GM18873 (cell line): ENCODE data around the gene IGSF11.
"Not testable (repeated sequence)": the region's sequence is repeated elsewhere in the genome, so short reads cannot be mapped to it uniquely, and the experiment has no call there.

Source experiments
- ATAC-seq: cut with Tn5 transposase; IDR thresholded peaks from one replicate; pipeline ENCODE4 v1.9.1; 2021; ENCODE audit warnings: mild to moderate bottlenecking, moderate library complexity, moderate number of reproducible peaks; ENCODE audit not compliant: unreplicated experiment, low FRiP score

IGSF11 gene

DNA sequence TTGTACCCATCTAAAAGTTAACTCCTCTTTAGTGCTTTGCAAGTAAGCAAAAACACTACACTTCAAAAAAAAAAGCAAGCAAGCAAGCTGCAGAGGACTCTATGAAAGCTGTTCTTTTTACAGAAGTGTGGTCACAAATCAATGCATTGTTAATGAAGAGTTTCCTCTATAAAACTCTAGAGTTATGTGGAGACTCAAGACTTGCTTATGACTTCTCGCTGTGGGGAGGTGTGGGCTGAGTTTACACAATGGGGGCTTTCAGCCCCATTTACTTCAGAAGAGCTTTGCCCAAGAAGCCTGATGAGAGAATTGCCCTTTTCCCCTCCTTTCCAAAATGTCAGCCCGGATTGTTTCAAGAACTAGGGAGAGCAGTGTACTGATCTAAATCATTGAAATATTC, 144.4 kb downstream of the IGSF11 start:
- ATAC-seq = no peak

DNA sequence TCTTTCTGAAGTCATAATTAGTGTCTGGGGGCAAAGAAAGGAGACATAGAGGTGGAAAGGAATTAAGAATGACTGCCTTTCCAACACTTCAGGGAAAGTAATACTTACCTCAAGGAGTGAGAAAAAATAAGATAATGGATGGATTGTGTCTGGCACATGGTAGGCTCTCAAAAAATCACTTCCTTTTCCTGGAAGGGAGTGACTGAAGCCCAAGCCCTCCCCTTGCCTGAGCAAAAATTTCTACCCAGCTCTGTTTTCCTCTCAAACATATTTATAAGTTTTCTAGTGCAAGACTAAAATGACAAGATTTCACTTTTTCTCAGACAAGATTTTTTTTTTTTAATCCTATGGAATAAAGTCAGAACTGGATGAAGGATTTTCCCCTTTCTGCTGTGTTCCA, 145.0 kb downstream of the IGSF11 start:
- no peak for ATAC-seq

DNA sequence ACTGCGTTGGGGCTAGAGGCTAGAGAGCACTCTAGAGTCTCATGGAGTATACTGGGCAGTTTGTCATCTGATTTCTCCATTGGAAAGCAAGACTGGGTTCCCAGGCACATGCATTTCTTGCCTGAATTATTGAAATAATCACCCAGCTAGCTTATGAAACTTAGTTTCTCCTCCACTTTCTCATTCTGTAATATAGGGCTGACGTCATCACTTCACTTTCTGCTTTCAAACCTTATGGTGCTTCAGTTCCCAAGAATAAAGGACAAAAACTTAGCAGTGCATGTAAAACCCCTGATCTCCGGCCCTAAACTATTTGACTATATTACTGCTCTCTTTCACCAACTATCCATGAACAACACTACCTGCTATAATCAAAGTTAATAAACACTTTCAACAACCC, 147.9 kb downstream of the IGSF11 start:
- ATAC-seq = no peak

DNA sequence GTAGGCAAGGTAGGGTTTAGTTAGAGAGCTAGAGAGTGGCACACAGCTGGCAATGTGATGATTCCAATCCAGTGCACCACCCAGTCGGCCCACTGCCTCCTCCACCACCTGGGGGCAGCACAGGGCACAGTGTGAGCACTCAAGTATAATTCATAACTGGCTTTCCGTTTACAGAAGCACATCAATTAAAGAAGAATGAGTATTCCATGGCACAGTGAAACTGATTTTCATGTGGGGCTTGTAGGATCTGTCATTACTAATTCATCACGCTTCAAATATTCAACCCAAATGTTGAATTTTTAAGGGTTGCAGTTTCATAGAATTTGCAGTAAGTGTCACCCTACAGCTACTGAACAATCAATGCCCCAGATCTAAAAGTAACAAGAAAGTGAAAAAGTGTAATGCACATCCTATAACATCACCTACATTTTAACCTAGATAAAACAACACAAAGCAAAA, 149.9 kb downstream of the IGSF11 start:
- no peak for ATAC-seq

DNA sequence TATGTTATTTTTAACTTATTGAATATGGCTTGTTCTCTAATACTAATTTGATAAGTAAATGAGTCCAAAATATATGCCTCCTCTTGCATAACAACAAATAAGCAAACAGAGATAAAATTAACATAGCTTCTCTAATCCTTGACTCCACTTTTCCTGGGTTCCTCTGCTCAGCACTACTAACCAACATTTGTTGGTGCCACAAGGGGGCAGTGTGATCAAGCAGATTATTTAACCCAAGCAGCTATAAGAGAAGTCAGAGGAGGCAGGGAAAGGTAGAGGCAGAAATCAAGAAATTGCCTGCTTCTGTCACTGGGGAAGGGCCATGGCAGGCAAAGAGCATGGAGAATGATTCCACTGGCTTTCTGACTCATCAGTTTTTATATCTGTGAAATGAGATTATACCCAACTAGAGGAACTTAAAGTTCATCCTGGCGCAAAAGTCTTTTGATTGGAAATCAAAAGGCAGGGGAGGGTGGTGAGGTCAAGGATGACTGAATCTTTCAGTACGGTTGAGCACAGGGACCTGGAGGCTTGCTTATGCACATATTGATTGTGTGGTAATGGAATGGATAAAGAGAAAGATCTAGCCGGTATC, 152.2 kb downstream of the IGSF11 start:
- ATAC-seq = no peak

DNA sequence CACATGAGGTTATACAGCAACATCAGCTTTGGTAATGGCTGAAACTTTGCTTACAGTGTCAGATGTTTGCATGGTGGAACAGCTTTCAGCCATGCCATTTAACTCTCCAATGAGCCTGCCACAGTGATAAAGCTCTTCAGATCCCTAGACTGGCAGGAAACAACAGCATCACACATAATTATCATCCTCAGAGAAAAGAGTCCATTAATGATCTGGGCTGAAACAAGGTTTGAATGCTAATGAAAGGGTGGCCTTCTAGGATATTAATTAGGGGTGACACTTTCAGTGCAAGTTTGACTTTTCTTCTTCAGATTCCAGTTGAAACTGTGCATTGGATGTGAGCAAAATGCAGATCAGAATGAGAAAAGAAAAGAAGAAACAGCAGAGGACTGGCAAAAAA, 166.6 kb downstream of the IGSF11 start:
- ATAC-seq = no peak

DNA sequence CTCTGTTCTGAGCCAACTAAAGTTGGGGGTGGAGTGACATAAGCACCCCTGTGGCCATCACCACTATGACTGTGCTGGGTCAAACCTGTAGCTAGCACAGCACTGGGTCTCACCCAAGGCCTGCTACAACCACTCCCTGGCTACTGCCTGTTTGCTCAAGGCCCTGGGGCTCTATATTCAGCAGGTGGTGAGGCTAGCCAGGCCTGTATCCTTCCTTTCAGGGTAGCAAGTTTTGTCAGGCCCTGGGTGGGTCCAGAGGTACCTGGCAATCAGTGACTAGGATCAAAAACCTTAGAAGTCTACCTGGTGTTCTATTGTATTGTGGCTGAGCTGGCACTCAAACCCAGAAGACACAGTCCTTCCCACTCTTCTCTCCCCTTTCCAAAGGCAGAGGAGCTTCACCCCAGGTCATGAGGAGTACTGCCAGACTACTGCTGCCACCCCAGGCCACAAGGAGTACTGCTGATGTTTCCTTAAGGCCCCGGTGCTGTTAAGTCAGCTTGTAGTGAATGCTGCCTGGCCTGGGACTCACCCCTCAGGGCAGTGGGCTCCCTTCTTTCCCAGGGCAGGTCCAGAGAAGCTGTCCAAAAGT, 170.8 kb downstream of the IGSF11 start:
- ATAC-seq = peak; percentile 56

DNA sequence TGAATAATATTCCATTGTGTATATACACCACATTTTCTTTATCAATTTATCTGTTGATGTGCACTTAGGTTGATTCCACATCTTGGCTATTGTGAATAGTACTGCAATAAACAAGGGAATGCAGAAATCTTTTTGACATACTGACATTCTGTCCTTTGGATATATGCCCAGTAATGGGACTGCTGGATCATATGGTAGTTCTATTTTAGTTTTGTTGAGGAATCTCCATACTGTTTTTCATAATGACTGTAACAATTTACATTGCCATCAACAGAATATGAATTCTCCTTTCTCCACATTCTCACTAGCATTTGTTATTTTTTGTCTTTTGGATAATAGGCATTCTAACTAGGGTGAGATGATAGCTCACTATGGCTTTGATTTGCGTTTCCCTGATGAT, 174.7 kb downstream of the IGSF11 start:
- no peak for ATAC-seq

DNA sequence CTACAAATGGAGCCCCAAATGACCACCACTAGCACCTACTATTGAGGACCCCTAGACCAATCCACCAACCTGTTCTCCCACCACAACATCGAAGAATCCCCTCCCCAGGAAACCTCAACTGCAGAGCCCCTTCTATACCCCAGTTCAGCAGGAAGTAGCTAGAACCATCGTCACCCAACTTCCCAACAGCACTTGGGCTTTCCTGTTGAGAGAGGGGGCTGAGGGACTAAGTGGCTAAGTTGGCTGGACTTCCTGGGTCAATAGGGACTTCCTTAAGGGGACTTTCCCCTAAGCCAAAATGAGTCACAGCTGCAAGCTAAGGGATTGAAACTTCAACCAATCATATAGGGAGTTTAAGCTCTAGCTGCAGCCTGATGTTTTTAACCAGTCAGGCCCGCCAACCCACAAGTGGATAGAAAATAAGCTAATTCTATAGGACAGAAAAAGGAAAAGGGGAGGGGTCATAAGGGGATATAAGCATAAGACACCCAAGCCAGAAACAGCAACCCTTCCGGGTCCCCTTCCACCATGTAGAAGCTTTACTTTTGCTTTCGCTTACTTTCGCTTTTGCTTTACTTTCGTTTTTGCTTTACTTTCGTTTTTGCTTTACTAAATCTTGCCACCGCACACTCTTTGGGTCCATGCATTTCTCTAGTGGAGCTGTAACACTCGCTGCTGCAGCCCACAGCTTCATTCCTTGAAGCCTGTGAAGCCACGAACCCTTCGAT, 183.0 kb downstream of the IGSF11 start:
- ATAC-seq = not testable (repeated sequence)

DNA sequence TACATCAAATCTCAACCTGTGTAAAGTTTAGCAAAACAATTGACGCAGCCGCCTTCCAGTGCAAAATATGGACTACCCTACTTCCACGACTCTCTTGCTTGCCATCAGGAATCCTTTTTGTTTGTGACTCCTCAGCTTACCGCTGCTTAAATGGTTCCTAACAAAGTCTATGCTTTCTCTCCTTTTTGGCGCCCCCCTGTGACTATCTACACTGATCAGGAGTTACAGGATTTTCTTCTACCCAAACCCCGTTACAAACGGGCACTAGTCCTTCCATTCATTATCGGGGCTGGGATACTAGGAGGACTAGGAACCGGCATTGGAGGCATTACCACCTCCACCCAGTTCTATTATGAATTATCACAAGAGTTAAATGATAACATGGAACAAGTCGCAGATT, 184.0 kb downstream of the IGSF11 start:
- ATAC-seq = no peak
